Gastroesophageal sphincter (tissue), 3 donors: Measurements from ENCODE around the gene GOLGA3.

Experiments used
- EP300 ChIP-seq: sonication (generic); formaldehyde crosslinking; IDR thresholded peaks from one replicate; pipeline ENCODE4 v1.6.1; 2017; ENCODE audit warnings: antibody characterized with exemption, mild to moderate bottlenecking
- POLR2A ChIP-seq, 2 donors: fragments of 450-650 bp; IDR thresholded peaks; one replicate each; pipeline ENCODE4 v1.6.1; 2017; ENCODE audit warnings: antibody characterized with exemption in 2 of 2, mild to moderate bottlenecking in 2 of 2, moderate library complexity in 1 of 2
- TF ChIP-seq, protein P1 (sequence below), 4 experiments: fragments of 200-600 bp in 2 of 4; fragments of 450-650 bp in 2 of 4; sonication (generic) in 1 of 4; IDR thresholded peaks; one replicate each; pipeline ENCODE4 v1.5.1; 2017 to 2019; ENCODE audit warnings: antibody characterized with exemption in 4 of 4, mild to moderate bottlenecking in 2 of 4, moderate library complexity in 2 of 4

DNA sequence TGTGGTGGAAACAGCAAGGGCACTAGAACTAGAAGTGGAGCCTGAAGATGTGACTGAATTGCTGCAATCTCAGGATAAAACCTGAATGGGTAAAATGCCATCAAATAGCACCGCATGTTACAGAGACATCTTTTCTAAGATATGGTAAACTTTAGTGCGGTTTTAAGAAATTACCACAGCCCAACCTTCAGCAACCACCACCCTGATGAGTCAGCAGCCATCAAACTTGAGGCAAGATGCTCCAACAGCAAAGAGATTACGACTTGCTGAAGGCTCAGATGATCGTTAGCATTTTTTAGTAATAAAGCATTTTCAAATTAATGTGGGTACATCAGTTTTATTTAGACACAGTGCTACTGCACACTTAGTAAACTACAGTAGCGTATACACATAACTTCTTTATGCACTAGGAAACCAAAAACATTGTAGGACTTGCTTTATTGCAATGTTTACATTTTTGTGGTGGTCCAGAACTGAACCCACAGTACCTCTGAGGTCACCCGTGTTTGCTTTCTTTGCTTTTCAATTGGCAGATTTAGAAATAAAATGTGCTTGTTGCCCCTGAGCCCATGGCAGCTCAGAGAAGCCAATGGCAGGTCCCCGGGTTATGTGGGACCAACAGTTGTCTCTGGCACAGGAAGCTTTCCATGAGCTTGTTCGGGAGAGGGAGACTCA, 15.9 kb downstream of the GOLGA3 start:
- TF ChIP-seq, protein P1, sequence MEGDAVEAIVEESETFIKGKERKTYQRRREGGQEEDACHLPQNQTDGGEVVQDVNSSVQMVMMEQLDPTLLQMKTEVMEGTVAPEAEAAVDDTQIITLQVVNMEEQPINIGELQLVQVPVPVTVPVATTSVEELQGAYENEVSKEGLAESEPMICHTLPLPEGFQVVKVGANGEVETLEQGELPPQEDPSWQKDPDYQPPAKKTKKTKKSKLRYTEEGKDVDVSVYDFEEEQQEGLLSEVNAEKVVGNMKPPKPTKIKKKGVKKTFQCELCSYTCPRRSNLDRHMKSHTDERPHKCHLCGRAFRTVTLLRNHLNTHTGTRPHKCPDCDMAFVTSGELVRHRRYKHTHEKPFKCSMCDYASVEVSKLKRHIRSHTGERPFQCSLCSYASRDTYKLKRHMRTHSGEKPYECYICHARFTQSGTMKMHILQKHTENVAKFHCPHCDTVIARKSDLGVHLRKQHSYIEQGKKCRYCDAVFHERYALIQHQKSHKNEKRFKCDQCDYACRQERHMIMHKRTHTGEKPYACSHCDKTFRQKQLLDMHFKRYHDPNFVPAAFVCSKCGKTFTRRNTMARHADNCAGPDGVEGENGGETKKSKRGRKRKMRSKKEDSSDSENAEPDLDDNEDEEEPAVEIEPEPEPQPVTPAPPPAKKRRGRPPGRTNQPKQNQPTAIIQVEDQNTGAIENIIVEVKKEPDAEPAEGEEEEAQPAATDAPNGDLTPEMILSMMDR (IDR thresholded peaks at IDR 0.05), result no peak
- TF ChIP-seq POLR2A (IDR thresholded peaks at IDR 0.05), result no peak
- no peak for TF ChIP-seq EP300
